ENCODE results near the gene MED4. TPM values are rescaled to one million over a fixed set of nuclear protein-coding genes. Genes with fewer than 3 reads are reported as not detected.

The MED4 gene
- total RNA-seq, 2 experiments from 2014 or later: 55.2 to 61.1 TPM

- Mint-ChIP-seq H3K4me1 (no peaks in the 10 kb centered on the region), H3K9me3 (no peaks in the 10 kb centered on the region), H3K36me3 (ENCODE audit: low read depth) (no peaks in the 10 kb centered on the region), H3K27ac (no peak overlapping the region), H3K4me3 (no peak overlapping the region), H3K27me3 (peaks cover 8% of the 10 kb centered on the region)
- no peak for DNase-seq
- ChIA-PET CTCF (no interaction called here), POLR2A (no interaction called here)
Measured at GRCh38 chr13:48116808-48117207, 21.9 kb upstream of the MED4 start.

- Mint-ChIP-seq H3K36me3 (ENCODE audit: low read depth) (no peaks in the 10 kb centered on the region), H3K4me3 (no peak overlapping the region), H3K27ac (no peak overlapping the region), H3K27me3 (peaks cover 7% of the 10 kb centered on the region), H3K4me1 (no peaks in the 10 kb centered on the region), H3K9me3 (no peaks in the 10 kb centered on the region)
- no peak for DNase-seq
- CTCF ChIA-PET: no interaction called here
- POLR2A ChIA-PET: no interaction called here
Measured at GRCh38 chr13:48113756-48114130, 18.8 kb upstream of the MED4 start.

GRCh38 chr13:48112896-48113755 is 18.2 kb upstream of the MED4 start:
- no peak overlapping the region for H3K27ac Mint-ChIP-seq
- no peaks in the 10 kb centered on the region for H3K9me3 Mint-ChIP-seq
- DNase-seq: no peak
- H3K36me3 Mint-ChIP-seq (ENCODE audit: low read depth): no peaks in the 10 kb centered on the region
- peaks cover 1% of the 10 kb centered on the region for H3K4me1 Mint-ChIP-seq
- no peak overlapping the region for H3K4me3 Mint-ChIP-seq
- H3K27me3 Mint-ChIP-seq: peaks cover 7% of the 10 kb centered on the region
- POLR2A ChIA-PET: no interaction called here
- CTCF ChIA-PET: no interaction called here

- no peak overlapping the region for H3K4me3 Mint-ChIP-seq
- H3K9me3 Mint-ChIP-seq: no peaks in the 10 kb centered on the region
- H3K27ac Mint-ChIP-seq: no peak overlapping the region
- CTCF ChIA-PET: no interaction called here
- H3K4me1 Mint-ChIP-seq: peaks cover 4% of the 10 kb centered on the region
- DNase-seq: no peak
- H3K36me3 Mint-ChIP-seq (ENCODE audit: low read depth): no peaks in the 10 kb centered on the region
- POLR2A ChIA-PET: no interaction called here
- peaks cover 8% of the 10 kb centered on the region for H3K27me3 Mint-ChIP-seq
Measured at GRCh38 chr13:48110931-48111721, 16.2 kb upstream of the MED4 start.

- Mint-ChIP-seq H3K27me3 (peaks cover 8% of the 10 kb centered on the region), H3K4me3 (no peak overlapping the region), H3K4me1 (peaks cover 4% of the 10 kb centered on the region), H3K27ac (no peak overlapping the region), H3K36me3 (ENCODE audit: low read depth) (no peaks in the 10 kb centered on the region), H3K9me3 (no peaks in the 10 kb centered on the region)
- ChIA-PET POLR2A (no interaction called here), CTCF (interaction anchor here (1.0 kb wide), 1 partner anchor 16 kb away, joined by 3 read pairs; the partner anchor contains the start of gene MED4)
- DNase-seq: no peak
Measured at GRCh38 chr13:48110132-48110868, 15.4 kb upstream of the MED4 start.

- Mint-ChIP-seq H3K4me3 (no peak overlapping the region), H3K9me3 (no peaks in the 10 kb centered on the region), H3K27ac (no peak overlapping the region), H3K36me3 (ENCODE audit: low read depth) (no peaks in the 10 kb centered on the region), H3K4me1 (peaks cover 4% of the 10 kb centered on the region), H3K27me3 (peaks cover 8% of the 10 kb centered on the region)
- DNase-seq: no peak
- ChIA-PET CTCF (no interaction called here), POLR2A (no interaction called here)
Measured at GRCh38 chr13:48108106-48108505, 13.2 kb upstream of the MED4 start.

- POLR2A ChIA-PET: no interaction called here
- H3K4me3 Mint-ChIP-seq: no peak overlapping the region
- peaks cover 20% of the 10 kb centered on the region for H3K4me1 Mint-ChIP-seq
- no peak overlapping the region for H3K27ac Mint-ChIP-seq
- peaks cover 5% of the 10 kb centered on the region for H3K36me3 Mint-ChIP-seq (ENCODE audit: low read depth)
- CTCF ChIA-PET: interaction anchor here (1.0 to 1.7 kb wide), 2 partner anchors 20 to 60 kb away, joined by 3 to 4 read pairs; no protein-coding TSS in a partner anchor
- H3K9me3 Mint-ChIP-seq: peaks cover 2% of the 10 kb centered on the region
- no peak for DNase-seq
- peaks cover 10% of the 10 kb centered on the region for H3K27me3 Mint-ChIP-seq
Measured at GRCh38 chr13:48097793-48098192, 2.9 kb upstream of the MED4 start.

GRCh38 chr13:48096670-48097069 is 1.8 kb upstream of the MED4 start:
- no peak for DNase-seq
- peaks cover 28% of the 10 kb centered on the region for H3K4me1 Mint-ChIP-seq
- peaks cover 6% of the 10 kb centered on the region for H3K27me3 Mint-ChIP-seq
- H3K9me3 Mint-ChIP-seq: peaks cover 2% of the 10 kb centered on the region
- ChIA-PET POLR2A (no interaction called here), CTCF (interaction anchor here (1.7 kb wide), 1 partner anchor 19 kb away, joined by 4 read pairs; no protein-coding TSS in a partner anchor)
- H3K27ac Mint-ChIP-seq: no peak overlapping the region
- H3K36me3 Mint-ChIP-seq (ENCODE audit: low read depth): peaks cover 8% of the 10 kb centered on the region
- H3K4me3 Mint-ChIP-seq: no peak overlapping the region

- Mint-ChIP-seq H3K4me1 (peaks cover 37% of the 10 kb centered on the region), H3K4me3 (peak overlapping the region; percentile 93), H3K9me3 (peaks cover 2% of the 10 kb centered on the region), H3K27me3 (peaks cover 3% of the 10 kb centered on the region), H3K27ac (peak overlapping the region; percentile 82), H3K36me3 (ENCODE audit: low read depth) (peaks cover 9% of the 10 kb centered on the region)
- DNase-seq: peak; percentile 21
- ChIA-PET POLR2A (interaction anchor here (0.8 to 3.5 kb wide), 19 partner anchors 9 to 560 kb away, joined by 3 to 61 read pairs (median 5); partner anchors contain the start of genes CYSLTR2, ITM2B, NUDT15 and RB1), CTCF (interaction anchor here (0.6 to 2.8 kb wide), 36 partner anchors 9 to 722 kb away, joined by 3 to 38 read pairs (median 4); partner anchors contain the start of genes CYSLTR2, ITM2B, NUDT15 and SUCLA2)
Measured at GRCh38 chr13:48094404-48094780, 512 bp downstream of the MED4 start.

- peak overlapping the region; percentile 10 for H3K27ac Mint-ChIP-seq
- peaks cover 2% of the 10 kb centered on the region for H3K9me3 Mint-ChIP-seq
- CTCF ChIA-PET: interaction anchor here (1.1 to 2.8 kb wide), 6 partner anchors 15 to 723 kb away, joined by 3 to 38 read pairs (median 6); partner anchors contain the start of genes CYSLTR2, ITM2B and NUDT15
- H3K36me3 Mint-ChIP-seq (ENCODE audit: low read depth): peaks cover 15% of the 10 kb centered on the region
- DNase-seq: no peak
- POLR2A ChIA-PET: interaction anchor here (0.6 to 3.5 kb wide), 10 partner anchors 8 to 210 kb away, joined by 3 to 61 read pairs (median 6); partner anchors contain the start of genes ITM2B, NUDT15, RB1 and SUCLA2
- peaks cover 43% of the 10 kb centered on the region for H3K4me1 Mint-ChIP-seq
- H3K27me3 Mint-ChIP-seq: no peaks in the 10 kb centered on the region
- peak overlapping the region; percentile 93 for H3K4me3 Mint-ChIP-seq
Measured at GRCh38 chr13:48093588-48093987, 1.3 kb downstream of the MED4 start.

GRCh38 chr13:48086272-48086671 is 8.6 kb downstream of the MED4 start:
- H3K4me3 Mint-ChIP-seq: no peak overlapping the region
- H3K36me3 Mint-ChIP-seq (ENCODE audit: low read depth): peaks cover 31% of the 10 kb centered on the region
- ChIA-PET CTCF (no interaction called here), POLR2A (interaction anchor here (1.0 kb wide), 1 partner anchor 49 kb away, joined by 3 read pairs; the partner anchor contains the start of gene NUDT15)
- H3K9me3 Mint-ChIP-seq: no peaks in the 10 kb centered on the region
- no peak for DNase-seq
- no peaks in the 10 kb centered on the region for H3K27me3 Mint-ChIP-seq
- no peak overlapping the region for H3K27ac Mint-ChIP-seq
- peaks cover 11% of the 10 kb centered on the region for H3K4me1 Mint-ChIP-seq

- no peak overlapping the region for H3K4me3 Mint-ChIP-seq
- CTCF ChIA-PET: interaction anchor here (1.2 kb wide), 1 partner anchor 13 kb away, joined by 4 read pairs; the partner anchor contains the start of gene MED4
- no peaks in the 10 kb centered on the region for H3K9me3 Mint-ChIP-seq
- DNase-seq: no peak
- peaks cover 55% of the 10 kb centered on the region for H3K36me3 Mint-ChIP-seq (ENCODE audit: low read depth)
- POLR2A ChIA-PET: interaction anchor here (2.0 kb wide), 1 partner anchor 13 kb away, joined by 8 read pairs; the partner anchor contains the start of gene MED4
- peaks cover 10% of the 10 kb centered on the region for H3K4me1 Mint-ChIP-seq
- no peaks in the 10 kb centered on the region for H3K27me3 Mint-ChIP-seq
- H3K27ac Mint-ChIP-seq: no peak overlapping the region
Measured at GRCh38 chr13:48081739-48082138, 13.2 kb downstream of the MED4 start.
